GM18519 (cell line): ENCODE measurements around the gene NBAS.
"Not testable (repeated sequence)": the region's sequence is repeated elsewhere in the genome, so short reads cannot be mapped to it uniquely, and the experiment has no call there.

Source experiments
- ATAC-seq: cut with Tn5 transposase; IDR thresholded peaks from one replicate; pipeline ENCODE4 v1.9.1; 2021; ENCODE audit warnings: mild to moderate bottlenecking, moderate library complexity; ENCODE audit not compliant: unreplicated experiment, low FRiP score

NBAS gene

GRCh38 chr2:15486770-15487169 is 74.4 kb downstream of the NBAS start:
- no peak for ATAC-seq

GRCh38 chr2:15485949-15486348 is 75.2 kb downstream of the NBAS start:
- no peak for ATAC-seq

- ATAC-seq: no peak
Observed at GRCh38 chr2:15481000-15481399, 80.1 kb downstream of the NBAS start.

GRCh38 chr2:15480552-15480951 is 80.6 kb downstream of the NBAS start:
- no peak for ATAC-seq

- ATAC-seq: no peak
Observed at GRCh38 chr2:15472876-15473275, 88.3 kb downstream of the NBAS start.

- no peak for ATAC-seq
Observed at GRCh38 chr2:15472133-15472532, 89.0 kb downstream of the NBAS start.

- ATAC-seq: no peak
Observed at GRCh38 chr2:15471606-15472005, 89.5 kb downstream of the NBAS start.

GRCh38 chr2:15460112-15460620 is 101.0 kb downstream of the NBAS start:
- no peak for ATAC-seq

GRCh38 chr2:15458277-15458676 is 102.9 kb downstream of the NBAS start:
- no peak for ATAC-seq

- no peak for ATAC-seq
Observed at GRCh38 chr2:15457868-15458267, 103.3 kb downstream of the NBAS start.

GRCh38 chr2:15456352-15456751 is 104.8 kb downstream of the NBAS start:
- no peak for ATAC-seq

GRCh38 chr2:15450808-15451207 is 110.3 kb downstream of the NBAS start:
- ATAC-seq: no peak

- ATAC-seq: no peak
Observed at GRCh38 chr2:15449556-15450236, 111.4 kb downstream of the NBAS start.

GRCh38 chr2:15448250-15448839 is 112.8 kb downstream of the NBAS start:
- ATAC-seq: no peak

GRCh38 chr2:15447381-15447780 is 113.8 kb downstream of the NBAS start:
- ATAC-seq: no peak

- no peak for ATAC-seq
Observed at GRCh38 chr2:15446961-15447360, 114.2 kb downstream of the NBAS start.

- ATAC-seq: no peak
Observed at GRCh38 chr2:15445891-15446562, 115.1 kb downstream of the NBAS start.

- not testable (repeated sequence) for ATAC-seq
Observed at GRCh38 chr2:15439768-15440524, 121.2 kb downstream of the NBAS start.

GRCh38 chr2:15439366-15439765 is 121.8 kb downstream of the NBAS start:
- not testable (repeated sequence) for ATAC-seq

- ATAC-seq: no peak
Observed at GRCh38 chr2:15436195-15436594, 124.9 kb downstream of the NBAS start.

GRCh38 chr2:15435474-15435873 is 125.7 kb downstream of the NBAS start:
- ATAC-seq: no peak
